T-helper 2 cell treated with Interferon-gamma antibody and Interleukin-4, amounts not matched to agents 5 μg/mL and 100 μg/mL, for 36 hours (primary cell): ENCODE measurements around the gene CABLES2.

ENCODE experiments used
- DNase-seq: peaks from one replicate; pipeline ENCODE4 v3.0.0; 2021; ENCODE audit warnings: low spot score
- H3K27ac Mint-ChIP-seq: one replicate; pipeline ENCODE4 v1.8.0; 2021; ENCODE audit warnings: mild to moderate bottlenecking, mixed read lengths
- H3K27me3 Mint-ChIP-seq: one replicate; pipeline ENCODE4 v1.8.0; 2021; ENCODE audit warnings: low read depth, mixed read lengths
- H3K36me3 Mint-ChIP-seq: one replicate; pipeline ENCODE4 v1.8.0; 2021; ENCODE audit warnings: low read depth, mixed read lengths
- H3K4me1 Mint-ChIP-seq: one replicate; pipeline ENCODE4 v1.8.0; 2021; ENCODE audit warnings: low read depth, mixed read lengths
- H3K4me3 Mint-ChIP-seq: one replicate; pipeline ENCODE4 v1.8.0; 2022; ENCODE audit warnings: mild to moderate bottlenecking, moderate library complexity, mixed read lengths
- H3K9me3 Mint-ChIP-seq: one replicate; pipeline ENCODE4 v1.8.0; 2021; ENCODE audit warnings: mixed read lengths

Gene CABLES2

DNA sequence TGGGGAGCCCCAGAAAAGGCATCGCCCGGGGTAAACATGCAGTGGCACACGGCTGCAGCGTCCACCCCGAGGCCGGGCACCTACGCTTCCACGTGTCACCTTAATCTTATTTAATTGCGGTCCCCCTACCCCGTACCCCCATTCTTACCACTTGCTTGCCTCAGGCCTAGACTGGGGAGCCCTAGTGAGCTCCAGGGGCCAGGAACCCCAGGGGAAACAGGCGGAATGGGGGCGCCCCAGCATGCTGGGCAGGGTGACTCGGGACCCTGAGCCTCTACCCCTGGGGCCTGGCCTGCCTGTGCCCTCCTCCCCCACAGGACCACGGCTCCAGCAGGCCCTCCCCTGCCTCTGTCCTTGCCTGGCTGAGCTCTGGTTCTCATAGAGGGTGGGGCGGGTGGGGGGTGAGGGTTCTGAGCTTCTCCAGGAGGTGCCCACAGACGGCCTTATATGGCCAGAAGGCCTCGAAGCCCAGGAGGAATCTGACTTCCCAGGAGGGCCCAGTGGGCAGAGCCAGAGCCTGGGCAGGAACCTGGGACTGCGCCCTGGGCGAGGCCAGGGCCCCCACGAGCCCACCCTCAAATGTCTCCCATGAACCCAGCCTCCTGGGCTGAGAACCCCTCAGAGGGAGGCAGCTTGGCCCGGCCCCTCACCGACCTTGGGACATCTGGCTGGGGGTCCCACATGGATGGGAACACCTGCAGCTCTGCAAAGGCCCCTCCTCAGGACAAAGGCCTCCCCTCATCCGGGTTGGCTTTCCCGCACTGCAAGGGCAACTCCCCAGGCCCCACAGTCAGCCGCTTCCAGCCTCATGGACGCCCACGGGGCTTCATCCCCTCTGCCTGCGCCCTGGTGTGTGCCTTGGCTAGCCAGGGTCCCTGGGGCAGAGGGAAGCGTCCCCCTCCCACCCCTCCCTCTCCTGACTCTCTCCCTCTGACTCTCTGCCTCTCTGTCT, 34.8 kb downstream of the CABLES2 start:
- H3K27me3 Mint-ChIP-seq: peaks cover 18% of the 10 kb centered on the region
- peaks cover 1% of the 10 kb centered on the region for H3K4me1 Mint-ChIP-seq
- no peak for DNase-seq
- no peaks in the 10 kb centered on the region for H3K9me3 Mint-ChIP-seq
- peak overlapping the region; percentile 45 for H3K27ac Mint-ChIP-seq
- H3K4me3 Mint-ChIP-seq: no peak overlapping the region
- H3K36me3 Mint-ChIP-seq: no peaks in the 10 kb centered on the region

DNA sequence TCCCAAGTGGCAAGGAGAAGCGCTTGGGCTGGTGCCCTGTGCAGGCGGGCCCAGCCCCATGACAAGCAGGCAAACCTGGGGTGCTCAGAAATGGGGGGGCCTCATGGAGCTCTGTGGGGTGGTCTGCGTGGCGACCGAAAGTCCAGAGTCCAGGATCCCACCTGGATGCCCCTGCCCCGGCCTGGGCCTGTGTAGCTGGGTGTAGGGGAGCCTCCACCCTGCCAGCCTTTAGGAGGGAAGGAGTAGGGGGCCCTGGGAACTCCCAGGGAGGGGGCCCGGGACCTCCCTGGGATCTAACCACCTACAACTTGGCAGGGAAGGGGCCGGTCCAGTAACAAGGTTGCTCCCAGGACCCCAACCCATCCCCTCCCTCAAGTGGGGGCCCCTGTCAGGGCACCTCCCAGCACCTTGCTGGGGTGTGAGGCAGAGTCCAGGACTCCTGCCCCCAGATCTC, 35.5 kb downstream of the CABLES2 start:
- DNase-seq: no peak
- Mint-ChIP-seq H3K27ac (no peak overlapping the region), H3K4me1 (peaks cover 1% of the 10 kb centered on the region), H3K27me3 (peaks cover 18% of the 10 kb centered on the region), H3K4me3 (no peak overlapping the region), H3K9me3 (no peaks in the 10 kb centered on the region), H3K36me3 (no peaks in the 10 kb centered on the region)

GRCh38 chr20:62370807-62371587, 36.1 kb downstream of the CABLES2 start:
- Mint-ChIP-seq H3K27me3 (peaks cover 19% of the 10 kb centered on the region), H3K9me3 (no peaks in the 10 kb centered on the region), H3K4me1 (peaks cover 1% of the 10 kb centered on the region), H3K36me3 (no peaks in the 10 kb centered on the region), H3K27ac (no peak overlapping the region), H3K4me3 (no peak overlapping the region)
- no peak for DNase-seq

GRCh38 chr20:62370115-62370806, 36.8 kb downstream of the CABLES2 start:
- Mint-ChIP-seq H3K9me3 (no peaks in the 10 kb centered on the region), H3K27ac (no peak overlapping the region), H3K36me3 (no peaks in the 10 kb centered on the region), H3K4me1 (peaks cover 1% of the 10 kb centered on the region), H3K4me3 (no peak overlapping the region), H3K27me3 (peaks cover 22% of the 10 kb centered on the region)
- peak; percentile 57 for DNase-seq

DNA sequence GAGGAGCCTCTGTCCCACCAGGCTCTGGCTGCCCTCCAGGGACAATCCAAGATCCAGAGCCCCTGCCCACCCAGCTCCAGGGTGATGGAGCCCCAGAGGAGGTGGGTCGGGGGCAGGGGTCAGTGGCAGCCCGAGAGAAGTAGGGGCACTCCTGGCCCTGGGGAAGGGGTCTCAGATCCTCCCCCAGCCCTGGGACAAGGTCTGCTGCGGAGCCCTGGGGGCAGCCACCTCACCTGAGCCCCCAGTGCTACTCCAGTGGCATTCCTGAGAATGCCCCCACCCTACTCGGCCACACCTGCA, 37.3 kb downstream of the CABLES2 start:
- Mint-ChIP-seq H3K36me3 (no peaks in the 10 kb centered on the region), H3K27ac (no peak overlapping the region), H3K4me3 (no peak overlapping the region), H3K27me3 (peaks cover 27% of the 10 kb centered on the region), H3K9me3 (no peaks in the 10 kb centered on the region), H3K4me1 (peaks cover 1% of the 10 kb centered on the region)
- no peak for DNase-seq

DNA sequence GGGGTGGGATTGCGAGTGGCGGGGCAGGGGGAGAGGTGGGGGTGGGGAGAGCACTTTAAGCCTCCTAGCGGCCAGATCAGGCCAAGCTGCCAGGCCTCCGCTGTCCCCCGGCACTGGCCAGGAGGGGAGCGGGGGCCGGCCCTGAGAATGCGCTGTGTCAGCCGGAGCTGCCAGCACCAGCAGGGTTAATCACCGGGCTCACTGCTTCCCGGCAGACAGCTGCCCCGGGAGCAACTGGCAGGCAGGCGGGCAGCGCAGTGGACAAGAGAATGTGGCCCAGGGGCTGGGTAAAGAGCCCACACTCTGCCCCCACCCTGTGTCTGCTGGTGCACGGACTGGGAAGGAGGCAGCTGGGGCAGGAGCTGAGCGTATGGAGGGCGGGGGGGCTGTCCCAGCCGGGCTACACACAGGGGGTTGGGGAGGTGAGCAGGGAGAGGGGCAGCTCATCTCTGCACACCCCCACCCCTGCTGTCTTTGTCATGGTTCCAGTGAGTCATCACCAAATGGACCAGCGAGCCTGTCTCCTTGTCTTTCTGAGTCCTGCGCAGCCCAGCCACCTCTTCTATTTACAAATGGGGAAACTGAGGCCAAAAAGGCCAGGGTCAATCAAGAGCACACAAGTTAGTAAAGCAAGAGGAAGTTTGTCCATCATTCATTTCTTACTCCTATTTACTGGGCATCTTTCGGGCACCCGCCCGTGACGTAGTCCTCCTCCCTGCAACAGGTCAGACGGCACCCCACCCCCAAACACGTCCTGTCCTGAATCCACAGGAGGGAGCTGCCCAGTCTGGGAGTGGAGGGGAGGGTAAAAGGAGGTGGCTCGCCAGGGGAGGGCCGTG, 37.9 kb downstream of the CABLES2 start:
- H3K36me3 Mint-ChIP-seq: no peaks in the 10 kb centered on the region
- H3K4me1 Mint-ChIP-seq: peaks cover 1% of the 10 kb centered on the region
- DNase-seq: no peak
- H3K27ac Mint-ChIP-seq: no peak overlapping the region
- no peaks in the 10 kb centered on the region for H3K9me3 Mint-ChIP-seq
- H3K27me3 Mint-ChIP-seq: peaks cover 29% of the 10 kb centered on the region
- H3K4me3 Mint-ChIP-seq: no peak overlapping the region

DNA sequence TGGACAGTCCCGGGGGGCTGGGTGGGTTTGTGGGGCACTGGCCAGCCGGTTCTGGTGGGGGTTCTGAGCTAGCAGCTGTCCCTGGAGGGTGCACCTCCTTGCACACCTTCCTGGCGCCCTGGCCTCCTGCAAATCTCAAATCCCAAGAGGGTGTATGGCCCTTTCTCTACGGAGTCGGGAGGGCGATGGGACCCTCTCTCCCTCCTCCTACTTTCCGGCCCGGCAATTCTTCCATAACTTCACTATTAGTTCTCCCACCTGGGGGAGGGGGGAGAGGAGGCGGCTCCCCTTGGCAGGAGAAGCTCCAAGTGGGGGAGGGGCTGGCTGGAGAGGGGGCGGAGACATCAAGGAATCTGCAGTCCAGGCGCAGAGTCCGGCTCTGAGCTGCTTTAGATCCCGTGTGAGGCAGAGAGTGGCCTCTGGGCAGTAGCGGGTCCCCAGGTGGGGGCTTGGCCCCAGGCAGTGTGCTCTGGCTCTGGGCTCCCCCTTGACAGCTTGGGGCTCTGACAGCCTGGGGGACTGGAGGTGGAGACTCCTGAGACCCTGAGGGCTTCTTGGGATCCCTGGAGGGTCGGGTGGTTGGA, 38.6 kb downstream of the CABLES2 start:
- Mint-ChIP-seq H3K4me1 (peaks cover 1% of the 10 kb centered on the region), H3K4me3 (no peak overlapping the region), H3K36me3 (no peaks in the 10 kb centered on the region), H3K9me3 (no peaks in the 10 kb centered on the region), H3K27ac (no peak overlapping the region), H3K27me3 (peaks cover 29% of the 10 kb centered on the region)
- no peak for DNase-seq

- DNase-seq: no peak
- H3K27me3 Mint-ChIP-seq: peaks cover 27% of the 10 kb centered on the region
- H3K4me3 Mint-ChIP-seq: peak overlapping the region; percentile 62
- H3K9me3 Mint-ChIP-seq: no peaks in the 10 kb centered on the region
- H3K4me1 Mint-ChIP-seq: peaks cover under 1% of the 10 kb centered on the region
- H3K36me3 Mint-ChIP-seq: no peaks in the 10 kb centered on the region
- H3K27ac Mint-ChIP-seq: no peak overlapping the region
Observed at GRCh38 chr20:62367633-62368391, 39.3 kb downstream of the CABLES2 start.

- Mint-ChIP-seq H3K4me1 (no peaks in the 10 kb centered on the region), H3K4me3 (peak within 1 kb of the TSS; percentile 62), H3K27ac (no peak within 1 kb of the TSS), H3K27me3 (peaks cover 26% of the 10 kb centered on the region), H3K9me3 (no peaks in the 10 kb centered on the region), H3K36me3 (no peaks in the 10 kb centered on the region)
- no peak for DNase-seq
Observed at GRCh38 chr20:62367136-62367632, 39.9 kb downstream of the CABLES2 start, which contains the start of gene LAMA5. TSS of gene LAMA5 (minus strand) at chr20:62367312. CDS start at chr20:62367245, 67 bp downstream.

- no peak for DNase-seq
- H3K27ac Mint-ChIP-seq: no peak overlapping the region
- H3K9me3 Mint-ChIP-seq: no peaks in the 10 kb centered on the region
- no peak overlapping the region for H3K4me3 Mint-ChIP-seq
- H3K4me1 Mint-ChIP-seq: no peaks in the 10 kb centered on the region
- peaks cover 26% of the 10 kb centered on the region for H3K27me3 Mint-ChIP-seq
- no peaks in the 10 kb centered on the region for H3K36me3 Mint-ChIP-seq
Observed at GRCh38 chr20:62366370-62367135, 40.5 kb downstream of the CABLES2 start.

GRCh38 chr20:62365814-62366369, 41.2 kb downstream of the CABLES2 start:
- no peak overlapping the region for H3K4me3 Mint-ChIP-seq
- no peaks in the 10 kb centered on the region for H3K36me3 Mint-ChIP-seq
- H3K4me1 Mint-ChIP-seq: no peaks in the 10 kb centered on the region
- H3K9me3 Mint-ChIP-seq: no peaks in the 10 kb centered on the region
- no peak overlapping the region for H3K27ac Mint-ChIP-seq
- H3K27me3 Mint-ChIP-seq: peaks cover 26% of the 10 kb centered on the region
- no peak for DNase-seq
